ENCODE data around the gene HTR1B.

HTR1B gene

DNA sequence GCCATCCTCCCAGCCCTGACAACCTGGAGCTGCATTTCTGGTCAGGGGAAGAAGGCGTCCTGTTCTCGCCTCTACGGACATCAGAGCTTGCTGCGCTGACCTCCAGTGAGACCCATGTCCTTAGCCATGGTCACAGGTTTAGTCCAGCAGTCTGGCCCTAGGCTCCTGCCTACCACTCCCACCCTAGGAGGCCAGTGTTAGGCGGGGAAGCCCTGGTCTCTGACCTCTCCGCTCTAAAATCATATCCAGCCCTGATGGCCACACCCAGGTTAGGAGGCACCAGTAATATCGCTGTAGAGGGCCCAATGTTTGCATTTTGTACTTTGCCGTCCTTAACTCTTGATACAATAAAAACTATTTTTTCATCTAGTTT, 1.2 kb upstream of the HTR1B start:
- TF ChIP-seq NFIC (IDR thresholded peaks at IDR 0.05) = no peak
- TF ChIP-seq CREB1 (IDR thresholded peaks at IDR 0.05; ENCODE audit: low read depth) = no peak
- TF ChIP-seq CEBPB (IDR thresholded peaks at IDR 0.05) = no peak
- TF ChIP-seq, protein P1, sequence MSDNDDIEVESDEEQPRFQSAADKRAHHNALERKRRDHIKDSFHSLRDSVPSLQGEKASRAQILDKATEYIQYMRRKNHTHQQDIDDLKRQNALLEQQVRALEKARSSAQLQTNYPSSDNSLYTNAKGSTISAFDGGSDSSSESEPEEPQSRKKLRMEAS (IDR thresholded peaks at IDR 0.05) = no peak
- TF ChIP-seq ZBTB7A (IDR thresholded peaks at IDR 0.05; ENCODE audit: low read depth) = no peak
- TF ChIP-seq YY1 (IDR thresholded peaks at IDR 0.05; ENCODE audit: low read depth) = no peak
- no peak for TF ChIP-seq FOXM1 (IDR thresholded peaks at IDR 0.05; ENCODE audit: borderline replicate concordance, low read depth)
- TF ChIP-seq TEAD4 (IDR thresholded peaks at IDR 0.05) = no peak

DNA sequence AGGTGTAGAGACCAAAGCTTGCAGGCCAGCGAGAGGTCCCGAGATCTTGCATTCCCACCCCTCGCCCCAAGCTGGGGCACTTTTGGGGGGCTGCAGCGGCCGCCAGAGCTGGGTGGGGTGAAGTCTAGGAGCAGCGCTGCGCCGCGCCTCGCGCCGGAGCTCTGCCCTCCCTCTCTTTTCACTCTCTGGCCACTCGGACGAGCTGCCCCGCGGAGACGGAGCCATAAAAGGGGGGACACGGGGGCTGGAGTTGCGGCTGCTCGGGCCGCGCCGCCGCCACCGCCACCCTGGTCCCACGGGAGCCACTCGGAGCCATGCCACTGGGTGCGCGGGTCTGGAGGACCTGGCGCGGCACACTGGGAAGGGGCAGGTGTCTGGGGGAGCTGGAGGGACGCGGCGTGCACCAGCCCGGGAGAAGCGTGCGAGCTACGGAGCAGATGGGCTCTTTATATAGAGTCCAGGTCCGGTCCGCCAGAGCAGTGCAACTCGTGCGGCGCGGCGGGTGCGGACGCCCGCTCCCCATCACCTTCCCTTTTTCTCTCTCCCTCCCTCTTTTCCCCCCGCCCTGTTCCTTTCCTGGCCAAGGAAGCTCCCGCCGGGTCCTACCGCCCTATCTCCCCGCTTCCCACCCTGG, 687 bp upstream of the HTR1B start:
- TF ChIP-seq TCF12 (IDR thresholded peaks at IDR 0.05; ENCODE audit: low read depth) (no peak), FOXM1 (IDR thresholded peaks at IDR 0.05; ENCODE audit: borderline replicate concordance, low read depth) (no peak), EGR1 (IDR thresholded peaks at IDR 0.05) (no peak), CEBPB (IDR thresholded peaks at IDR 0.05) (no peak), YY1 (IDR thresholded peaks at IDR 0.05; ENCODE audit: low read depth) (no peak), ZBTB7A (IDR thresholded peaks at IDR 0.05; ENCODE audit: low read depth) (no peak)
- TF ChIP-seq, protein P2, sequence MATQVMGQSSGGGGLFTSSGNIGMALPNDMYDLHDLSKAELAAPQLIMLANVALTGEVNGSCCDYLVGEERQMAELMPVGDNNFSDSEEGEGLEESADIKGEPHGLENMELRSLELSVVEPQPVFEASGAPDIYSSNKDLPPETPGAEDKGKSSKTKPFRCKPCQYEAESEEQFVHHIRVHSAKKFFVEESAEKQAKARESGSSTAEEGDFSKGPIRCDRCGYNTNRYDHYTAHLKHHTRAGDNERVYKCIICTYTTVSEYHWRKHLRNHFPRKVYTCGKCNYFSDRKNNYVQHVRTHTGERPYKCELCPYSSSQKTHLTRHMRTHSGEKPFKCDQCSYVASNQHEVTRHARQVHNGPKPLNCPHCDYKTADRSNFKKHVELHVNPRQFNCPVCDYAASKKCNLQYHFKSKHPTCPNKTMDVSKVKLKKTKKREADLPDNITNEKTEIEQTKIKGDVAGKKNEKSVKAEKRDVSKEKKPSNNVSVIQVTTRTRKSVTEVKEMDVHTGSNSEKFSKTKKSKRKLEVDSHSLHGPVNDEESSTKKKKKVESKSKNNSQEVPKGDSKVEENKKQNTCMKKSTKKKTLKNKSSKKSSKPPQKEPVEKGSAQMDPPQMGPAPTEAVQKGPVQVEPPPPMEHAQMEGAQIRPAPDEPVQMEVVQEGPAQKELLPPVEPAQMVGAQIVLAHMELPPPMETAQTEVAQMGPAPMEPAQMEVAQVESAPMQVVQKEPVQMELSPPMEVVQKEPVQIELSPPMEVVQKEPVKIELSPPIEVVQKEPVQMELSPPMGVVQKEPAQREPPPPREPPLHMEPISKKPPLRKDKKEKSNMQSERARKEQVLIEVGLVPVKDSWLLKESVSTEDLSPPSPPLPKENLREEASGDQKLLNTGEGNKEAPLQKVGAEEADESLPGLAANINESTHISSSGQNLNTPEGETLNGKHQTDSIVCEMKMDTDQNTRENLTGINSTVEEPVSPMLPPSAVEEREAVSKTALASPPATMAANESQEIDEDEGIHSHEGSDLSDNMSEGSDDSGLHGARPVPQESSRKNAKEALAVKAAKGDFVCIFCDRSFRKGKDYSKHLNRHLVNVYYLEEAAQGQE (IDR thresholded peaks at IDR 0.05; ENCODE audit: low read depth) = no peak
- TF ChIP-seq, protein P1 (IDR thresholded peaks at IDR 0.05) = no peak

DNA sequence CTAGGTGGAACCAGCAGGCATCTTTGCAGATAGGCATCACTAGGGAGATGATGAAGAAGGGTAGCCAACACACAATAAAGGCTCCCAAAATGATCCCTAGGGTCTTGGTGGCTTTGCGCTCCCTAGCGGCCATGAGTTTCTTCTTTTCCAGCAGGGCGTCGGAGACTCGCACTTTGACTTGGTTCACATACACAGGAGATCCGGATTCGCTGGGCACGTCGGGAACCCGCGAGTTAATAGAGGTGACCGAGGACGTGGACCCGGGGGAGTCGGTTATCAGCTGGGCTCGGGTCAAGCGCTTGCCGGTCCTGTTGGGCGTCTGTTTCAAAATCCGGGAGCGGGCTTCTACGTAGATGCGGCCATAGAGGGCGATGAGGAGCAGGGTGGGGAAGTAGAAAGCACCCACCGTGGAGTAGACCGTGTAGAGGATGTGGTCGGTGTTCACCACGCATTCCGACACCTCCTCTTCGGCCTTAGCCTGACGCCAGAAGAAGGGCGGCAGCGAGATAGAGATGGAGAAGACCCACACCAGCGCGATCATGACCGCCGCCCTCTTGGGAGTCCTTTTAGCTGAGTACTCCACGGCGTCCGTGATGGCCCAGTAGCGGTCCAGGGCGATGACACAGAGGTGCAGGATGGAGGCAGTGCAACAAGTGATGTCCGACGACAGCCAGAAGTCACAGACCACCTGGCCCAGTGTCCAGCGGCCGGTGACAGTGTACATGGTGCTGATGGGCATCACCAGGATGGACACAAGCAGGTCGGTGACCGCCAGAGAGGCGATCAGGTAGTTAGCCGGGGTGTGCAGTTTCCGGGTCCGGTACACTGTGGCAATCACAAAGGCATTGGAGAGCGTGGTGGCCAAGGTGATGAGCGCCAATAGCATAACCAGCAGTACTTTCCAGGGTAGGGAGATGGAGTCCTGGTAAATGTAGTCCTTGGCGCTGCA, 658 bp downstream of the HTR1B start:
- TF ChIP-seq ZBTB7A (IDR thresholded peaks at IDR 0.05; ENCODE audit: low read depth) = no peak
- TF ChIP-seq TCF12 (IDR thresholded peaks at IDR 0.05; ENCODE audit: low read depth) = no peak
- TF ChIP-seq, protein P3, sequence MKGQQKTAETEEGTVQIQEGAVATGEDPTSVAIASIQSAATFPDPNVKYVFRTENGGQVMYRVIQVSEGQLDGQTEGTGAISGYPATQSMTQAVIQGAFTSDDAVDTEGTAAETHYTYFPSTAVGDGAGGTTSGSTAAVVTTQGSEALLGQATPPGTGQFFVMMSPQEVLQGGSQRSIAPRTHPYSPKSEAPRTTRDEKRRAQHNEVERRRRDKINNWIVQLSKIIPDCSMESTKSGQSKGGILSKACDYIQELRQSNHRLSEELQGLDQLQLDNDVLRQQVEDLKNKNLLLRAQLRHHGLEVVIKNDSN (IDR thresholded peaks at IDR 0.05) = no peak
- no peak for TF ChIP-seq EGR1 (IDR thresholded peaks at IDR 0.05)
- no peak for TF ChIP-seq TEAD4 (IDR thresholded peaks at IDR 0.05)
- TF ChIP-seq TAF1 (IDR thresholded peaks at IDR 0.05; ENCODE audit: low read depth) = no peak
- no peak for TF ChIP-seq FOXM1 (IDR thresholded peaks at IDR 0.05; ENCODE audit: borderline replicate concordance, low read depth)
- no peak for TF ChIP-seq EP300 (IDR thresholded peaks at IDR 0.05; ENCODE audit: borderline replicate concordance)
- TF ChIP-seq YY1 (IDR thresholded peaks at IDR 0.05; ENCODE audit: low read depth) = no peak
- no peak for TF ChIP-seq NFIC (IDR thresholded peaks at IDR 0.05)
- no peak for TF ChIP-seq CEBPB (IDR thresholded peaks at IDR 0.05)

DNA sequence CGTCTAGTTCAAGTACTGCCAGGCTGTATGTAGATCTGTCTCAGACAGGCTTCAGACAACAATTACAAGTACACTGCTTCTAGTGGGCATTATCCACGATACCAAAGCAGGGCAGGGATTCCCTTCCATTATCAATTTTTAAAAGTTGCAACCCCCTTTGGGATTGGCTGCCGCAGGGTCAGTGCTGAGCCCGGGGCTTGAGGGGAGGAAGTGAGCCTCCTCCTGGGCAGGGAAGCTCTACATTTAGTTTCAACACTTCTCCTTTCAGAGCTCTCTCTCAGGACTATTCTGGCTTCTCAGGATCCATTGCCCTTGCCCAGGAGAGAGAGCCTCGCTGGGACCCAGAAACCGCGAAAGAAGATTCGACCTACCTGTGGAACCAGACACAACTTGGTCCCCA, 1.5 kb downstream of the HTR1B start:
- no peak for TF ChIP-seq TCF12 (IDR thresholded peaks at IDR 0.05; ENCODE audit: low read depth)
- TF ChIP-seq RAD21 (IDR thresholded peaks at IDR 0.05; ENCODE audit: low read depth) = no peak
- TF ChIP-seq ZBTB7A (IDR thresholded peaks at IDR 0.05; ENCODE audit: low read depth) = no peak

DNA sequence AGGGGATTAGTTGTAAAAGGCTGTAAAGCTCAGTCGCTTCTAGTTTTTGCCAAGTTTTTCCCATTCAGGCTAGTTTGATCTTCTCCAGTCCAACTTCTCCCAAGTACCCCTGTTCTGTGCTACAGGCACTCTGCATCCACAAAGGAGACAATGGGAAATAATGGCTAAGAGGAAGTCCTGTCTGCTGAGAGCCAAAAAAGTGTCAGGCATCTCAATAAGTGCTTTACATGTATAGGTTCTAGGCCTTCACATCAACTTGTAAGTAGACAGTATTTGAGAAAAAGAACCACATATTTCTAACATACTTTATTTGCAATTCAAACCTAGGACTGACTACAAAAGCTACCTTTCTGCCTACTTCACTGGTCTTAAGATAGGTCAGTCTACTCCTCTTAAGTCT, 4.9 kb downstream of the HTR1B start:
- TF ChIP-seq EP300 (IDR thresholded peaks at IDR 0.05; ENCODE audit: borderline replicate concordance) (no peak), TEAD4 (IDR thresholded peaks at IDR 0.05) (no peak)

DNA sequence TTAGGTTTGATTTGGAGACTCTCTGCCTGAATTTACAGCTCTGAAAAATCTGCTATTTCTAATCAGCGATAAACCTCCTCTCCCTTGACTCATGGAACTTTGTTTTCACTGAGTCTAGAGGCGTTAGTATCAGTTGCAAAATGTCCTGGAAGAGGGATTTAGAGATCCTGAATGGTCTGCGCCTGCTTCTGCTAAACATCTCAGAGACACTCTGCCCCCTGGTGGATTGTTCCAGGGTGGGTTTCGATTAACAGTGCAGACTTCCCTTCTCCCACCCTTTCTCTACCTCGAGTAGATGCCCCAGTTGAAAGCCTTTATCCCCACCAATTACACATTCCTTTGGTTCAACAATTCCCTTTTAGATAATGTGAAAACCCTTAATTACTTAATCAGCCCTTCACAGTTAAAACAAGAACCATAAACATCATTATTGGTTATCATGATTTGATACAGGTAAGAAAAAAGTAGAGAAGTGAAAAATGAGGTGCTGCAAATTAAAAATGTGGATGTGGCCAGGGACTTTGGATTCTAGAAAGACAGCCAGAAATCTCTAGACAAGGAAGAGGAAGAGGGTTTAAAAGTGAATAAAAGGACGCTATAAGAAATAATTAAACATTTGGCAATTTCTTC, 5.5 kb downstream of the HTR1B start:
- TF ChIP-seq, protein P3 (IDR thresholded peaks at IDR 0.05) = no peak
- TF ChIP-seq ZBTB7A (IDR thresholded peaks at IDR 0.05; ENCODE audit: low read depth) (no peak), EGR1 (IDR thresholded peaks at IDR 0.05) (no peak), YY1 (IDR thresholded peaks at IDR 0.05; ENCODE audit: low read depth) (no peak), RAD21 (IDR thresholded peaks at IDR 0.05; ENCODE audit: low read depth) (peak; percentile 70)

DNA sequence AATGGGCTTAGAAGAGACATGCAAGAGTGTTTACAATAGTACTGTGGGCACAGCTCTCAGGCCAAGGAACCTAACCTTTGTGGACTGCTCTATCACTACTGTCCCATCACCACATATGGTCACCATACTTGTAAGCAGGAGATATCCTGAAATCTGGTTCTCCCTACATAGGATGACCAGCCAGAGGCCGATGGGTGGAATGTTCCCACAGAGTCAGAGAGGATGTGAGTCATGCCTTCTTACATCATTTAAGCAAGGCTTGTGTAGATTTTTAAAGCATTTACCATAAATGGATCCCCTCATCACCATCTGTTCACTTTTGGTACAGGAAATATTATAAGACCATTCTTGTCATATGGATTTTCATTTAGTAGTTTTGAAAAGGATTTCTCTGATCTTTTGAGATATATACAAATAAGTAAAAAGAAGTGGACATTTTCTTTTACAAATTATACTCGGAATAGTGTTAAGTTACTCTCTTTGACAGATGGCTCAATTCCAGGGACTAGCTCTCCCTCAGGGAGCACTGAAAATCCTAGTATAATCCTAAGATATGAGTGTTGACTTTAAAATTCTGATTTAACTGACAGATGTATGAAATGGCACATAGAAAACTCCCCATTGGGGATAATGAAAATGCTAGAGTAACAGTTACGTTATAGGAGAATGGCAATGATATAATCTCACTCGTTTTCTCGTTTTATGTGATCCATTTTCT, 6.6 kb downstream of the HTR1B start:
- TF ChIP-seq, protein P3 (IDR thresholded peaks at IDR 0.05) = no peak
- TF ChIP-seq TAF1 (IDR thresholded peaks at IDR 0.05; ENCODE audit: low read depth) = no peak
- no peak for TF ChIP-seq EGR1 (IDR thresholded peaks at IDR 0.05)
